HepG2 (cell line): ENCODE results near the gene MBD5. TPM values are rescaled to one million over a fixed set of nuclear protein-coding genes. Genes with fewer than 3 reads are reported as not detected.
A peak's percentile ranks its signal among the peaks of the same experiment; 100 is the strongest.

Experiments used
- ATAC-seq: fragments of 200-7000 bp; cut with Tn5 transposase; 3 replicates; pipeline ENCODE4 v1.9.1; 2020; ENCODE audit warnings: mild to moderate bottlenecking, moderate library complexity
- BruUV-seq: library from RNA; stranded (reverse); fragments of 400-500 nt; replicated peaks from 2 replicates; lab custom pipeline; 2021; lab: Mats Ljungman, UMichigan
- CTCF ChIA-PET: fragments of 300-600 bp; formaldehyde crosslinking; extraction: SDS; loops from one replicate; lab custom pipeline; 2021; ENCODE audit warnings: low total read pairs, inconsistent platforms, low intra/inter-chr PET ratio; lab: Yijun Ruan, JAX
- POLR2A ChIA-PET: fragments of 350-600 bp; sonication (Branson Sonifier 250); formaldehyde crosslinking; loops from one replicate; lab custom pipeline; 2020; ENCODE audit warnings: antibody characterized with exemption, inconsistent platforms; lab: Yijun Ruan, JAX
- DNase-seq: peaks from one replicate; pipeline ENCODE4 v3.0.0-alpha.2; 2015; ENCODE audit warnings: low spot score
- FAIRE-seq: peaks from 3 replicates; lab custom pipeline; 2011; peaks lifted over from hg19 to GRCh38; lab: Jason Lieb, UNC
- H2AFZ ChIP-seq: one replicate; pipeline ENCODE4 v1.6.1; 2011; ENCODE audit warnings: low read length, inconsistent platforms
- H3K27ac ChIP-seq: fragments of 300-600 bp; 3 replicates; pipeline ENCODE4 v1.8.0; 2011; ENCODE audit warnings: mixed run types, mild to moderate bottlenecking, mixed read lengths, low read length, inconsistent platforms; ENCODE audit not compliant: insufficient read depth; ENCODE audit errors: extremely low read length
- H3K27me3 ChIP-seq, 2 experiments: fragments of 200-600 bp in 1 of 2; 2 replicates in 1 of 2; 3 replicates in 1 of 2; pipeline versions ENCODE4 v1.6.0 to v1.8.0; 2011; ENCODE audit warnings: low read length in 2 of 2, mild to moderate bottlenecking in 2 of 2, moderate library complexity in 2 of 2, inconsistent platforms in 1 of 2; ENCODE audit not compliant: insufficient read depth in 2 of 2, control insufficient read depth in 1 of 2
- H3K36me3 ChIP-seq, 2 experiments: fragments of 200-600 bp in 1 of 2; replicated peaks in 1 of 2; 2 replicates in 1 of 2; 3 replicates in 1 of 2; pipeline versions ENCODE4 v1.5.1 to v1.8.0; 2011; ENCODE audit warnings: low read length in 2 of 2, inconsistent platforms in 1 of 2; ENCODE audit not compliant: insufficient read depth in 2 of 2, control insufficient read depth in 1 of 2
- H3K4me1 ChIP-seq: 2 replicates; pipeline ENCODE4 v1.5.1; 2012; ENCODE audit warnings: low read length, inconsistent platforms; ENCODE audit not compliant: insufficient read depth
- H3K4me2 ChIP-seq: 2 replicates; pipeline ENCODE4 v1.6.0; 2011; ENCODE audit warnings: low read depth, low read length, inconsistent platforms
- H3K4me3 ChIP-seq, 3 experiments: fragments of 200-600 bp in 1 of 3; sonication (generic), shearing (Covaris generic) in 1 of 3; replicated peaks in 1 of 3; 2 replicates each; pipeline ENCODE4 v1.5.1; 2011 to 2016; ENCODE audit warnings: low read length in 3 of 3, inconsistent platforms in 2 of 3, low read depth in 2 of 3, mild to moderate bottlenecking in 2 of 3, control low read depth in 1 of 3, mixed read lengths in 1 of 3; ENCODE audit not compliant: insufficient read depth in 1 of 3
- H3K79me2 ChIP-seq: one replicate; pipeline ENCODE4 v1.6.1; 2011; ENCODE audit warnings: low read length, inconsistent platforms; ENCODE audit not compliant: insufficient read depth
- H3K9ac ChIP-seq: 2 replicates; pipeline ENCODE4 v1.6.0; 2011; ENCODE audit warnings: mild to moderate bottlenecking, low read depth, low read length, inconsistent platforms; ENCODE audit not compliant: insufficient read depth
- H3K9me3 ChIP-seq: 2 replicates; pipeline ENCODE4 v1.5.1; 2012; ENCODE audit warnings: mild to moderate bottlenecking, low read length
- H4K20me1 ChIP-seq: 2 replicates; pipeline ENCODE4 v1.6.0; 2011; ENCODE audit warnings: inconsistent platforms, mild to moderate bottlenecking, low read length, moderate library complexity; ENCODE audit not compliant: insufficient read depth
- ARID2 ChIP-seq: sonication (generic); formaldehyde crosslinking; IDR thresholded peaks from 2 replicates; pipeline ENCODE4 v1.8.1; 2022; ENCODE audit warnings: mild to moderate bottlenecking, missing genetic modification reagents, borderline replicate concordance
- ATF4 ChIP-seq, 2 experiments: fragments of 450-650 bp in 1 of 2; sonication (generic) in 1 of 2; formaldehyde crosslinking; IDR thresholded peaks; 2 replicates each; pipeline versions ENCODE4 v1.5.0 to v1.8.0; 2020 to 2022; ENCODE audit warnings: mild to moderate bottlenecking in 1 of 2, missing genetic modification reagents in 1 of 2
- FOXA3 ChIP-seq: IDR thresholded peaks from 2 replicates; pipeline ENCODE4 v1.6.1; 2016; ENCODE audit warnings: missing genetic modification reagents, missing compliant biosample characterization
- FOXP1 ChIP-seq, 2 experiments: fragments of 450-650 bp in 1 of 2; IDR thresholded peaks; 2 replicates each; pipeline ENCODE4 v1.6.1; 2017 to 2018; ENCODE audit warnings: antibody characterized with exemption in 1 of 2
- GATAD2A ChIP-seq: IDR thresholded peaks from 2 replicates; pipeline ENCODE4 v1.6.1; 2016
- GMEB2 ChIP-seq: IDR thresholded peaks from 2 replicates; pipeline ENCODE4 v1.6.1; 2016; ENCODE audit warnings: missing biosample characterization, missing genetic modification reagents, low read depth
- HMG20B ChIP-seq: conservative IDR thresholded peaks from 2 replicates; pipeline ENCODE4 v1.6.1; 2016; ENCODE audit warnings: missing genetic modification reagents, missing compliant biosample characterization
- MAFF ChIP-seq: IDR thresholded peaks from 2 replicates; pipeline ENCODE4 v1.6.1; 2011; ENCODE audit warnings: low read depth, low read length, improper control_type of control experiment
- NBN ChIP-seq: fragments of 450-650 bp; conservative IDR thresholded peaks from 2 replicates; pipeline ENCODE4 v1.6.1; 2017
- NFE2L2 ChIP-seq: fragments of 150-350 bp; IDR thresholded peaks from 2 replicates; pipeline ENCODE4 v1.6.1; 2014; ENCODE audit warnings: low read length
- POGZ ChIP-seq: sonication (generic); formaldehyde crosslinking; IDR thresholded peaks from 2 replicates; pipeline ENCODE4 v1.4.0; 2020; ENCODE audit warnings: mild to moderate bottlenecking, missing genetic modification reagents
- SOX13 ChIP-seq, 3 experiments: fragments of 450-650 bp in 1 of 3; sonication (generic) in 1 of 3; formaldehyde crosslinking in 1 of 3; IDR thresholded peaks in 2 of 3; conservative IDR thresholded peaks in 1 of 3; 2 replicates each; pipeline versions ENCODE4 v1.5.0 to v1.6.1; 2016 to 2020; ENCODE audit warnings: antibody characterized with exemption in 1 of 3, mild to moderate bottlenecking in 1 of 3, missing compliant biosample characterization in 1 of 3, missing genetic modification reagents in 1 of 3, moderate library complexity in 1 of 3
- SOX5 ChIP-seq: IDR thresholded peaks from 2 replicates; pipeline ENCODE4 v1.6.1; 2016; ENCODE audit warnings: borderline replicate concordance
- SP4 ChIP-seq: sonication (generic); formaldehyde crosslinking; IDR thresholded peaks from 2 replicates; pipeline ENCODE4 v1.8.1; 2023; ENCODE audit warnings: mild to moderate bottlenecking, missing genetic modification reagents
- TBX3 ChIP-seq: fragments of 450-650 bp; IDR thresholded peaks from 2 replicates; pipeline ENCODE4 v1.6.1; 2017; ENCODE audit warnings: antibody characterized with exemption, mild to moderate bottlenecking, inconsistent platforms, borderline replicate concordance
- TCF12 ChIP-seq, 2 experiments: fragments of 450-650 bp in 1 of 2; sonication (generic) in 1 of 2; formaldehyde crosslinking in 1 of 2; IDR thresholded peaks; 2 replicates each; pipeline versions ENCODE4 v1.6.1 to v1.8.0; 2017 to 2022; ENCODE audit warnings: antibody characterized with exemption in 1 of 2, mild to moderate bottlenecking in 1 of 2, missing genetic modification reagents in 1 of 2, moderate library complexity in 1 of 2
- ZNF598 ChIP-seq: sonication (generic); formaldehyde crosslinking; IDR thresholded peaks from 2 replicates; pipeline ENCODE4 v1.5.1; 2020; ENCODE audit warnings: mild to moderate bottlenecking, missing genetic modification reagents, borderline replicate concordance
- ZNF678 ChIP-seq: sonication (generic); formaldehyde crosslinking; IDR thresholded peaks from 2 replicates; pipeline ENCODE4 v1.4.0; 2020; ENCODE audit warnings: mild to moderate bottlenecking, missing genetic modification reagents
- ZNF747 ChIP-seq: sonication (generic); formaldehyde crosslinking; IDR thresholded peaks from 2 replicates; pipeline ENCODE4 v1.8.1; 2023; ENCODE audit warnings: missing genetic modification reagents, mild to moderate bottlenecking, borderline replicate concordance
- WGBS: methylation state at CpG from one replicate; pipeline ENCODE4 v1.1.6; 2017; ENCODE audit warnings: low lambda C conversion rate; 5-methylcytosine and 5-hydroxymethylcytosine counted together
- in situ Hi-C: cut with HindIII; loops from 2 replicates; pipeline ENCODE4 v1.10.0; 2017; ENCODE audit warnings: low pct_unique_long_range_greater_than_20kb; ENCODE audit not compliant: extremely low pct_ligation_motif_present
- intact Hi-C: fragments of 100-400 bp; cut with micrococcal nuclease; formaldehyde crosslinking; loops from one replicate; pipeline ENCODE4 v1.10.0; 2022; ENCODE audit not compliant: unreplicated experiment
- polyA plus RNA-seq, 8 experiments: library from polyadenylated mRNA; depleted of rRNA in 3 of 8; stranded (reverse) in 7 of 8; unstranded in 1 of 8; fragments of >200 nt; fragmentation: Illumina TruSeq in 4 of 8; extraction: Trizol in 4 of 8; gene quantifications; 2 replicates each; pipeline versions ENCODE4 v1.2.1 to v1.2.3, GENCODE V29; 2011 to 2016; ENCODE audit warnings: low read depth in 4 of 8, missing spikeins in 1 of 8, mixed read lengths in 1 of 8; ENCODE audit not compliant: insufficient read depth in 1 of 8
- total RNA-seq, 5 experiments: library from RNA; depleted of rRNA; stranded (reverse); fragments of >200 nt; fragmentation: Illumina TruSeq; extraction: Trizol; gene quantifications; 2 replicates each; pipeline ENCODE4 v1.2.3, GENCODE V29; 2016; ENCODE audit warnings: low read depth in 1 of 5
- TF ChIP-seq, protein P1 (sequence below): IDR thresholded peaks from 2 replicates; pipeline ENCODE4 v1.6.1; 2016

Gene MBD5
- total and polyA plus RNA-seq, 2 of the 13 experiments (the other 11 are each of a cell fraction or from before 2014, with no cell fraction given), result 13.5 to 26.4 TPM

GRCh38 chr2:148240838-148241237 lies 219.9 kb downstream of the MBD5 start (continued):
- TF ChIP-seq GMEB2 (CRISPR knock-in tag) (no peak), NBN (no peak), SP4 (CRISPR knock-in tag) (no peak), HMG20B (CRISPR knock-in tag) (no peak)
- TF ChIP-seq, protein P1, sequence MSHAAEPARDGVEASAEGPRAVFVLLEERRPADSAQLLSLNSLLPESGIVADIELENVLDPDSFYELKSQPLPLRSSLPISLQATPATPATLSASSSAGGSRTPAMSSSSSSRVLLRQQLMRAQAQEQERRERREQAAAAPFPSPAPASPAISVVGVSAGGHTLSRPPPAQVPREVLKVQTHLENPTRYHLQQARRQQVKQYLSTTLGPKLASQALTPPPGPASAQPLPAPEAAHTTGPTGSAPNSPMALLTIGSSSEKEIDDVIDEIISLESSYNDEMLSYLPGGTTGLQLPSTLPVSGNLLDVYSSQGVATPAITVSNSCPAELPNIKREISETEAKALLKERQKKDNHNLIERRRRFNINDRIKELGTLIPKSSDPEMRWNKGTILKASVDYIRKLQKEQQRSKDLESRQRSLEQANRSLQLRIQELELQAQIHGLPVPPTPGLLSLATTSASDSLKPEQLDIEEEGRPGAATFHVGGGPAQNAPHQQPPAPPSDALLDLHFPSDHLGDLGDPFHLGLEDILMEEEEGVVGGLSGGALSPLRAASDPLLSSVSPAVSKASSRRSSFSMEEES (CRISPR knock-in tag), result no peak

DNA sequence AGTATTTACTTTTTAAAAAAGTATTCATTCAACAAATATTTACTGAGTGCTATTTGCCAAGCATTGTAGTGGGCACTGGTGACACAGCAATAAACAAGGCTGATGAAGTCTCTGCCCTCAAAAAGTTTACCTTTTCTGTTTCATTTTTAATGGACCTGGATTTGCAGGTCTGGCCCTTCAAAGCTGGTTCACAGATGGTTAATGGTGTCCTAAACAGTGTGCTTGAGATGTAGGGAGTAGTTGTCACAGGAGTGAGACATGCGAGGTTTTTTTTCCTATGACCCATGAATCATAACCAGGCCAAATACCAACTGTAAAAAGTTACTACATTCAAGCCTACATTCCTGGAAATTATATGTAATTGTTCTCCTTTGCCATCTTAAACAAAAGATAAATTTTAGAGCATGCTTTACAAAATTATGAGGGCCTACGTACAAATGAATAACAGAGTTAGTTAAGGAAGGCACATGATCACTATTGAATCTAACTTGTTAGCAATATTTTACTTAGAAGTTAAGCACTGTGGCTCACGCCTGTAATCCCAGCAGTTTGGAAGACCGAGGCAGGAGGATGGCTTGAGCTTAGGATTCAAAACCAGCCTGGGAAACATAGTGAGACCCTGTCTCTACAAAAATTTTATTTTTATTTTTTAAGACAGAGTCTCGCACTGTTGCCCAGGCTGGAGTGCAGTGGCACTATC lies 223.9 kb downstream of the MBD5 start:
- no peaks in the 10 kb centered on the region for H3K27me3 ChIP-seq
- ATAC-seq, result peak; percentile 77
- WGBS, result 86% methylated on average over 5 of the region's 5 CpGs
- no peaks in the 10 kb centered on the region for H3K36me3 ChIP-seq
- CTCF ChIA-PET, result no interaction called here
- DNase-seq, result peak; percentile 21
- no peak for FAIRE-seq
- BruUV-seq, result no TSS peak
- intact Hi-C loops, result no loop called here
- no peaks in the 10 kb centered on the region for H3K79me2 ChIP-seq
- peaks cover 13% of the 10 kb centered on the region for H3K4me1 ChIP-seq
- H3K9me3 ChIP-seq, result no peaks in the 10 kb centered on the region
- H3K27ac ChIP-seq, result no peak overlapping the region
- H3K4me2 ChIP-seq, result no peak overlapping the region; the same call in 1 of the 2 replicates
- POLR2A ChIA-PET, result no interaction called here
- in situ Hi-C loops, result no loop called here
- H4K20me1 ChIP-seq, result no peaks in the 10 kb centered on the region
- no peak overlapping the region for H3K9ac ChIP-seq
- no peak overlapping the region for H2AFZ ChIP-seq
- H3K4me3 ChIP-seq, result no peak overlapping the region
- TF ChIP-seq FOXA3 (CRISPR knock-in tag), result peak; percentile 54
- TF ChIP-seq SOX5 (CRISPR knock-in tag), result peak; percentile 48; the same call in 1 of the 2 replicates
- peak; percentile 66 for TF ChIP-seq MAFF
- no peak for TF ChIP-seq ZNF678
- TF ChIP-seq ZNF747 (CRISPR knock-in tag), result no peak
- TF ChIP-seq GATAD2A (CRISPR knock-in tag), result peak; percentile 55; the same call in 1 of the 2 replicates
- no peak for TF ChIP-seq TCF12 (IDR thresholded peaks at IDR 0.05)
- no peak for TF ChIP-seq TCF12 (CRISPR knock-in tag; IDR thresholded peaks at IDR 0.05)
- peak; percentile 83 for TF ChIP-seq NFE2L2
- TF ChIP-seq ARID2 (CRISPR knock-in tag), result no peak
- peak in 1 of 2 experiments; percentile 19; a peak in 1 of 4 replicates for TF ChIP-seq ATF4 (CRISPR knock-in tag; IDR thresholded peaks at IDR 0.05)
- no peak for TF ChIP-seq POGZ (CRISPR knock-in tag)
- TF ChIP-seq TBX3, result 0 out of 2 replicates have a peak, but pooled peaks have one; percentile 20
- TF ChIP-seq ZNF598 (CRISPR knock-in tag), result no peak
- no peak for TF ChIP-seq SOX13 (IDR thresholded peaks at IDR 0.05)
- TF ChIP-seq SOX13 (CRISPR knock-in tag; conservative IDR thresholded peaks at IDR 0.05 in 1 of 2, IDR thresholded peaks at IDR 0.05 in 1 of 2), result peak in 1 of 2 experiments; percentile 74; a peak in 2 of 4 replicates
- no peak for TF ChIP-seq FOXP1 (IDR thresholded peaks at IDR 0.05)
- peak; percentile 36; the same call in 1 of the 2 replicates for TF ChIP-seq FOXP1 (CRISPR knock-in tag; IDR thresholded peaks at IDR 0.05)
